GM12873 (cell line): Measurements from ENCODE around the gene SEC61A2.

Experiments
- CTCF ChIP-seq: IDR thresholded peaks from 2 replicates; pipeline ENCODE4 v1.5.1; 2012; ENCODE audit warnings: low read depth, mild to moderate bottlenecking, moderate library complexity, low read length, control low read depth; ENCODE audit not compliant: insufficient read depth; ENCODE audit errors: missing control alignments

SEC61A2 gene

DNA sequence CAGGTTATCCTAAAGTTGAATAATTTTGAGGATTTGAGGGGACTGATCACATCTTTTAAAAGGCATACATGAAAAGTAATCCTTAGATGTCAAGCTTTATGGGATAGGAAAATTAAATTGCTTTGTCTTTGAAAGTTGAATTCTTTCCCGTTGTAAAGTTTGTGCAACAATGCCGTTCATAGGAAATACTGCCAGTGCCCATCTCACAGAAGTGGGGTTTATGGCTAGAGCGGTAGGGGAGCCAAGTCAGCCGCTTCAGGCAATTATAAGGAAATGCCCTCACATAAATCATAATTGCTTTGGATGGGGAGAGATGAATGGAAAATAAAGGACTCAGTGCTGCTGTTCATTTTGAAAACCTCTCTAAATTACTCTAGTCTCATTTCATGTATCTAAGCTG, 84.6 kb downstream of the SEC61A2 start:
- no peak for TF ChIP-seq CTCF

DNA sequence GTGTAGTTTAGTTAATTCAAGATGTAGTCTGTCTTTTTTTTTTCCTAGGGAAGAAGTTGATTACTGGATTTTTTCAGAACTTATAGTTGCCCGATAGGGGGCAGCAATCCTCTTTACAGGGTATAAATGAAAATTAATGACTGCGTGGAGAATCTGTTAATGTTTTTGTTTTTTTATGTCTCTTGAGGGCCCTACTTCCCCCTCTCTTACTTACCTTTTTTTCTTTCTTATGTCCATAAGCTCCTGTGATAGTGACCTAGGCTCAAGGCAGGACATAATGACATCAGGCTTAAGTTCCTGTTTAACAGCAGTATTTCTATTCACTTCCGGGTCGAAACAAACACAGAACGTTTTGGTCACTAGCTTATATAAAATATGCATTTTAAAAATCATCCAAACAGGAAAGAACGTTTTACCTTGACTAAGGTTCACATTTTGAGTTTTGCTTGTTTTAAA, 85.3 kb downstream of the SEC61A2 start:
- TF ChIP-seq CTCF: peak; percentile 59
